ENCODE results near the gene NOTCH2.

Gene NOTCH2

DNA sequence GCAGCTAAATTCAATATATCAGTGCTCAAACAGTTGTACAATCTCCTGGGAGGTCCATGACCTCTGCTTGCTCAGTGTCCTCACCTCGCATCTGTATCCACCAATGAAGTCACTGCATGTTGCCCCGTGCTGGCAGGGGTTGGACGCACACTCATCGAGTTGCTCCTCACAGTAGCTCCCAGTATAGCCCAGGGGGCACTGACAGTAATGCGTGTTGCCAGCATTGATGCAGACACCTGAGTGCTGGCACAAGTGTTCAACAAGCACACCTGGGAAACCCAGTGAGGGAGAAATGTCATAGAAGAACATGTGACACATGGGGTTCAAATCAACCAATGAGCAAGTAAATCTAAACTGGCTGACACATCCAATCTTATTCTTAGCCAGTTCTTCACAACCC is 132.3 kb downstream of the NOTCH2 start:
- no peak for DNase-seq

- no peak for DNase-seq
Observed at GRCh38 chr1:119935915-119936314, 133.5 kb downstream of the NOTCH2 start.

DNA sequence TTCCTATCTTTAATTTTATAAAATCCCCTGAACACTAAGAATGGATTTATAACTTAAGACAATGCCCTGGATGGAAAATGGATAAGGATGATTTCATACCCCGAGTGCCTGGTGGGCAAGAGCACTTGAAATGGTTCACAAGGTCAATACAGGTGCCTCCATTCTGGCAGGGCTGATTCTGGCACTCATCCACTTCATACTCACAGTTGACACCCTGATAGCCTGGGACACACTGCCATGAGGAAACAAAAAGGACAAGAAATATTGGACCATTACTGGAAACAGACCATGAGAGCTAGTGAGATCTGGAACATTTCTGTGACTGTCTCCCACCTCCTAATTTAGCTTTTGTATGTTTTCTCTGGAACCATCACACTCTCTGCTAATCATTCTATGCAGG is 134.1 kb downstream of the NOTCH2 start:
- no peak for DNase-seq

DNA sequence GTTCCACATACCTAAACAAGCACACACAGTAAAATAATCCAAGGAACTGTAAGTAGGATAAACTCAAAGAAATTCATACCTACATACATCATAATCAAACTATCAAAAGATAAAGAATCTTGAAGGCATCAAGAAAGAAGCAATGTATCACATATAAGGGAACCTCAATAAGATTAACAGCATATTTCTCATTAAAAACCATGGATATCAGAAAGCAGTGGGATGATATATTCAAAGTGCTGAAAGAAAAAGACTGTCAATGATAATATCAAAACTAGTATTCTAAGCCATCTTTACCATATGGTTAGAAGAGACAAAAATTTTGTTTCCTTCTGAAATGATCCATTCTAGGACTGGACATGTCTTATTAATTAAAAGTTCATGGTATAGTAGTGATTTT is 136.1 kb downstream of the NOTCH2 start:
- DNase-seq = no peak

GRCh38 chr1:119929643-119930315 is 139.7 kb downstream of the NOTCH2 start:
- DNase-seq = no peak

DNA sequence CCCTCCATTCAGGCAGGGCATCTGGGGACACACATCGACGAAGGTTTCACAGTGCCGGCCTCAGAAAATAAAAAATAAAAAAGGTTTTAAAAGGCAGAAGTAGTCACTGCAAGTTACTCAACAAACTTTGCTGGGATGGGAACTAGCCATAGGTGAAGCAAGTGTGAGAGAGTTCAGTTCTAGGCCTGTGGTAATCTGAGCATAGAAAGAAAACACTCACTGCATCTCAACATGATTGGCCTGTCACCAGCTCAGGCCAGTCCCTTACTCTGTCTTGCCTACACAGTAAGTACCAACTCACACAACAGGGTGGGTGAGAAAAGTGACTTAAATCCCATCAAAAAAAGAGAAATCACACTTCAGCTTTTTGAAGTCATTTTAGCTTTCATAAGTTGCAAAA is 142.9 kb downstream of the NOTCH2 start:
- no peak for DNase-seq

DNA sequence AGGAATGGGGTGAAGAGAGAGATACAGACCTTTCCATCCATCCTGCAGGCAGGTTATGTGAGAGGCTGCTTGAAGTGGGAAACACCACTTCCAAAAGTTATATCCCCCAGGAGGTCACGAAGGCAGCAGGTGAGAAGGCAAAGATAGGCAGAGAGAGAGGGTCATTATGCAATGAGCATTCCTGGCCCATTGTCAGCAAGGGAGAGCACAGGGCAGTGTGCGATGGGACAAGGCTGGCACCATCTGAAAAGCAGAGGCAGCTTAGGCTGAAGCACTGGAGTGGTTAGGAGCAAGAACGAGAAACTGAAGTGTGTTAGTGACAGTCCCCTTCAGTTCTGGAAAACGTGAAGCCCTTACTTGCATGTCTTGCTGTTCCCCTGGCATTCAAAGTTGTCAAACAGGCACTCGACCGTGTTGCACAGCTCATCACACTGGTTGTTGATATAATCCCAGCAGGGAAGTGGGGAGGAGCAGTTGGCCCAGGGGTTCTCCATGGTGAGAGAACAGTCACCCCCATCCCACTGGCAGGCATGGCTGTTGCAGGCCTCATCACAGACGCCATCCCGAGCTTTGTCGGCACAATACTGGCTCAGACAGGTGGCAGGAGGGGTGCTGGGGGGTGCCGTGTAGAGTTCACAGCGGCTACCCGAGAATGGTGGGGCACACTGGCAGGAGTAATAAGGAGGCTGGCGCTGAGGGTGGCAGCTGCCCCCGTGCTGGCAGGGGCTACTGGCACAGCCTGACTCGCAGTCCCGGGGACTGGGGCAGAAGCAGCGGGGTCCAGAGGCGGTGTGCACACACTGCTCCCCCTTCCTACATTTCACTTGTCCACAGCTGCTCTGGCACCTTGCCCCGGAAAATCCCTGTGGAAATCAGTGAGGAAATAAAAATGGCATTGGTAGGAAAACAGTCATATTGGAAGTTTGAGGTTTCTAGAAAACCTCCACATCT is 144.2 kb downstream of the NOTCH2 start:
- no peak for DNase-seq

GRCh38 chr1:119920104-119920968 is 149.1 kb downstream of the NOTCH2 start:
- no peak for DNase-seq

DNA sequence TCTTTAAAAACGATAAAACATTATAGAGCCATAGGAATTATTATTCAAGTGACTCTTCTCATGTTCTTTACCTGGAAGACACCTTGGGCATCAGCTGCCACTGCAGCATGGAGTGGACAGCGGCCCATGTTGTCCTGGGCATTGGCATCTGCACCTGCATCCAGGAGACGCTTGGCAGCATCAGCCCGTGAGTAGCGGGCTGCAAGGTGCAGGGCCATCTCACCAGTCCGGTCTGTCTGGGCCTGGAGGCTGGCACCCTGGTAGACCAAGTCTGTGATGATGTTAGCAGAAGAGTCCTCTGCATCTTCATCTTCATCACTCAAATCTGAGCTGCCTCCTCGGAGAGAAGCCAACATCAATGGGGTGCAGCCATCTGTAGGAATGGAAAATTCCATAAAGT is 150.2 kb downstream of the NOTCH2 start:
- DNase-seq = no peak

DNA sequence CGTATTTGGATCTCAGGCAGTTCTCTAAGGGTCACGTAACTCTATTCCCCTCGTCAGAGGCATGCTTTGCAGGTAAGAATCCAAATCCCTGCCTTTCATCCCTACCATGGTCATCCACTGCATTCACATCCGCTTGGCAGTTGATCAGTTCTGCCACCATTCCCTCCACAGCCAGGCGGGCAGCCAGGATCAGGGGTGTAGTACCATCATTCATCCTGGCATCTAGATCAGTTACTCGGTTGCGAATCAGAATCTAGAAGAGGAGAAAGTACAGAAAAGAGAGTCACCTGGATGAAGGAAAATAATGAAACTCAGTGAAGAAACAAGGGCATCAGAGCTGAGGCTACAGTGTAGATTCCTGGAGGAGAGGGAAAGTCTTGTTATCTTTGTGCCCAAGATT is 151.2 kb downstream of the NOTCH2 start:
- no peak for DNase-seq

DNA sequence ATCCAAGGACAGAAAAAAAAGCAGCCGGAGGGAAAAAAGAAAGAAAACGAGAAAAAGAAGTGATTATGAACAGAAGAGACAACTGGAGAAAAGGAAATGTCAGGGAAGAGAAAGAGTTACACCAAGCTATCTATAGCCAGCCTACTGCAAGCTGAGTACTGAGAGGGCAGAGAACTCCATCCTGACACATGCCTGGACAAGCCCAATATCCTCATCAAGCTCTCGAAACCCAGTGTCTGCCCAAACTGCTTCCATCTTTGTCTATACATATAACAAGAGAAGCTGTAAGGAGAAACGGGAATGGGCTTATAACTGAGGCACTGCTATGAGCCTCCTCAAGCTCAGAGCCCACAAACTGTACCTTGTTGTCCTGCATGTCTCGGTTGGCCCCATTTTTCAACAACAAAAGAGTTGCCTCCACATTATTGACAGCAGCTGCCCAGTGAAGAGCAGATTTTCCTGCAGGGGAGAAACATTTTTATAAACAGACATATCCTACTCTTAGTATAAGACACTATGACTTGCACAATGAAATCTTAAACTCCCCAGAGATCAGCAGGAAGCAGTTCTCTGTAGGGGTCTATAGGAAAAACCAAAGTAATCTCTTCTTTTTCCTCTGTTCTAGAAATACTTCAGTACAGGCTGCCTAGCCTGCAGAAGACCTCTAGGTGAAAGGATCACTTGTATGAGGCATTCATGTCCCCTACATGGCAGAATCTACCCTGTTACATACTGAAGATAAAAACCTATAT is 152.0 kb downstream of the NOTCH2 start:
- DNase-seq = no peak

DNA sequence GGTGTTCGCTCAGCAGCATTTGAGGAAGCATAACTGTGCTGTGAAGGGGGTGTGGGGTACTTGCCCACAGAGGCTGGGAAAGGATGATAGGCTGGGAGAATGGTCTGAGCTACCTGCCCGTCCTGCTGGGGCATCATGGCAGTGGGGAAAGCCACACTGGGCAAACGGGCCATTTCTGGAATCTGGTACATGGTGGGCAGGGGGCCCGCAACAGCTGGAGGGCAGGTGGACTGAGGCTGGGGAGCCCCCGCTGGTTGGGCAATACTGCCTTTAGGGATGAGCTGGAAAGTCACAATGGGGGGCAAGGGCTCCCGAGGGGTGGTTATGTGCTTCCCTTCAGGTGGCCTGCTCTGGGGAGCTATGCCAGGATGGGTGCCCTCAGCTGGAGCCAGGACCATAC is 153.9 kb downstream of the NOTCH2 start:
- no peak for DNase-seq

DNA sequence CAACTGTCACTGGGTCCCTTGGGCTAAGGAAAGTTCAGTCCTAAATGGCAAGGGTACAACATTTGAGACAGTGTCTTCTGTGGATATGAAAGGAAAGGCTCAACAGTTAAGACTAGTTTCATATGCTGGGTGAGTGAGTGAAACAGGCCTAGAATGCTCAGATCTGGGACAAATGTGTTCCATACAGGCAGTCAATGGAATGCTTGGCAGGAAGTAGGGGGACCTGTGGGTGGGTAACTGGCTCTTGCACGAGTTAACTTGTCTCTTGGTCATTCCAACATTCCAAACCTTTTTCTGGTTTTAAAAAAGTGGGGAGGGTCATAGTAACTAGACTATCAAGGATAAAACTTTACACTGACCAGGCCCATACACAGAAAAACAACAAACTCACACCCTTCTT is 155.4 kb downstream of the NOTCH2 start:
- DNase-seq = no peak

DNA sequence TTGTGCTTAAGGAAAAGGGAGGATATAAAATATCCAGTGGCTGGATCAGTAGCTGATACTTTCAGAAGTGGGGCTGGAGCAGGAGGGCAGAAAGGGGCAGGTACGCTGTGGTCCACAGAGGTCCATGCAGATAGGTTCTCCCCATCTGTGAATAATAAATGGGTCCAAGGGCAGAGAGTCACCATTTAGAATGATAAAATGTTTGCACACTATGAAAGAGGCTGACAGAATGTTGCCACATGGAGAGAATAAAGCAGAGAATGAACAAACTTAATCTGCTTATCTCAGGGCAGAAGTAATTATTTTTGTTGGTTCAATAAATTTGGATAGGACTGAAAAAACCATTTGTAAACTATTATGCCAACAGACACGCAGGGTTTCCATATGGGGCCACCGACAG is 156.5 kb downstream of the NOTCH2 start:
- no peak for DNase-seq

DNA sequence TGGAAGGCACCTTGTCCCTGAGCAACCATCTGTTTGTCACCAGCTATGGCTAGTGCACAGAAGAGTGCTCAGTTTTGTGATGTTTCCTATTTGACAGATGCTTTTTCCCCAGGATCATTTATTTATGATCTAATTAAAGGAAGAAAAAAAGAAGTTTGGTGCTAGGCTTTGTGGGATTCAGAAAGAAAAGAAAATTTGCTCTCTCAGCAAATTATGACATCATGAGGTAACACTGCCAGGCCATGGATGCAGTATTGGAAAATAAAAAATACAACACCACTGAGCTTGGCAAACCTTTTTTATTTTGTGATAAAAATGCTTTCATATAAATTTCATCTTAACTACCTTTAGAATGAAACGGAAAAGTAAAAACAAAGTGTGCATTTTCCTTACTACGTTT is 157.7 kb downstream of the NOTCH2 start:
- DNase-seq = no peak

- DNase-seq = no peak
Observed at GRCh38 chr1:119910618-119911017, 158.8 kb downstream of the NOTCH2 start.

DNA sequence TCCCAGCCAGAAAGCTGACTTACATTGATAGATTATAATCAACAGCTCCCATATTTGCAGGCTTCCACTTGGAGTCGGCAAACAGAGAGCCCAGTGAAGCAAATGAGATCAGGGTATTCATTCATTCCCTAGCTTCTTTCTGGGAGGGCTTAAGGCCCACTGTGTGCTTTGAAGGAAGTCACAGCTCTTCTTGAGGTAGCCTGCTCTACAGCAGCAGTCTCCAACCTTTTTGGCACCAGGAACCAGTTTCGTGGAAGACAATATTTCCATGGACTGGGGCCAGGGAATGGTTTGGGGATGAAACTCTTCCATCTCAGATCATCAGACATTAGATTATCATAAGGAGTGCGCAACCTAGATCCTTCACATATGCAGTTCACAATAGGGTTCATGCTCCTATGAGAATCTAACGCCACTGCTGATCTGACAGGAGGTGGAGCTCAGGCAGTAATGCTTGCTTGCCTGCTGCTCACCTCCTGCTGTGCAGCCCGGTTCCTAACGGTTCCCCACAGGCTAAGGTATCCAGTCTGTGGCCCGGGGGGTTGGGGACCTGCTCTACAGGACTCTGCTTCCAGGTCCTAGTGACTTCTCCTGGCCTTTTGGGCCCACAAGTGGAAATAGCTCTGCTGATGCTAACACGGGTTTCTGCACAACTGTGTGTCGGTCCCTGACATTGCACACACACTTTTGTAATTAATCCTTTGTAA is 159.4 kb downstream of the NOTCH2 start:
- no peak for DNase-seq

DNA sequence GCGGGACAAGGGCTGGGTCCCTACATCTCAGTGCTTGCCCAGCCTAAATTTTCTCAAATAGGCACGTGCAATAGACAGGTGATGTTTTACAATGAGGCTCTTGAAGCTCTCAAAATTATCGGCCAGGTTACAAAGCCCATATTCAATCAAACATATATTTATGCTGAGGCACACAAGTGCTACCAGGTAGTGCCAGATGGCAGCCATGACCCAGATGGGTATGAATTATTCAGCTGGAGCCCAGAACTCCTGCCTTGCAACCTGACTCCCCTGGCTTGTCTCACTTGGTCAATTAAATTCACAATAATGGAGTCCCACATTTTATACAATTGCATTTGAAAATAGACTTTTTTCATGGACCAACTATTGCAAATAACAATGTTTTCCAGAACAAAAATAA is 160.8 kb downstream of the NOTCH2 start:
- no peak for DNase-seq

GRCh38 chr1:119906927-119907652 is 162.4 kb downstream of the NOTCH2 start:
- DNase-seq = no peak

GRCh38 chr1:119903443-119903835 is 166.0 kb downstream of the NOTCH2 start:
- no peak for DNase-seq

DNA sequence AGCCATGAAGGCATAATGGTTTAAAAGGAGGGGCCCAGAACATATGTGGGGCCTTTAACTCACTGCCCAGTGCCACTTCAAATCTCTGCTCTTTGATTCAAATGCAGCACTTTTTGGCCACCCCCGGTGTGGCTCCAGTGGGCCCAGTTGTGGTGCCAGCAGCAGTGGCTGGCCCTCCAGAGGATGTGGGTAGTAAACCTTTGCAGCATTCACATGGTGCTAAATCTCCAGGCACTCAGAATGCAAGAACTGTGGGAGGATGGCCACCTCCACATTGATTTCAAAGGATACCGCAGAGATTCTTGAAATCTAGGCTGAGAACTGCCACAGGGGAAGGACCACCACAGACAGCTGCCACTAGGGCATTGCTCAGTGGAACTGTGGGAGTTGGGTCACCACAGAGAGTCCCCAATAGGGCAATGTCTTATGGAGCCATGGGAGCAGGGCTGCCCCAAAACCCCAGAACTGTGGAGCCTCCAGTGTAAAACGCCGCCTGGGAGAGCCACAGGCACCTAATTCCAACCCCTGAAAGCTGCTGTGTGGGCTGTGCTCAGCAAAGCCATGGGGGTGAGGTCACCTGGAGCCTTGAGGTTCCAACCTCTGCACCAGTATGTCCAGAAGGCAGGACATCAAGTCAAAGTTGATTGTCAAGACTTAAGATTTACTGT is 166.6 kb downstream of the NOTCH2 start:
- no peak for DNase-seq
